ENCODE data around the gene CHRNE. TPM values are rescaled to one million over a fixed set of nuclear protein-coding genes. Genes with fewer than 3 reads are reported as not detected.
A peak's percentile ranks its signal among the peaks of the same experiment; 100 is the strongest.

CHRNE gene
- total and polyA plus RNA-seq, 12 donors: 0.30 to 7.2 (median 0.56) TPM; not detected in 2

DNA sequence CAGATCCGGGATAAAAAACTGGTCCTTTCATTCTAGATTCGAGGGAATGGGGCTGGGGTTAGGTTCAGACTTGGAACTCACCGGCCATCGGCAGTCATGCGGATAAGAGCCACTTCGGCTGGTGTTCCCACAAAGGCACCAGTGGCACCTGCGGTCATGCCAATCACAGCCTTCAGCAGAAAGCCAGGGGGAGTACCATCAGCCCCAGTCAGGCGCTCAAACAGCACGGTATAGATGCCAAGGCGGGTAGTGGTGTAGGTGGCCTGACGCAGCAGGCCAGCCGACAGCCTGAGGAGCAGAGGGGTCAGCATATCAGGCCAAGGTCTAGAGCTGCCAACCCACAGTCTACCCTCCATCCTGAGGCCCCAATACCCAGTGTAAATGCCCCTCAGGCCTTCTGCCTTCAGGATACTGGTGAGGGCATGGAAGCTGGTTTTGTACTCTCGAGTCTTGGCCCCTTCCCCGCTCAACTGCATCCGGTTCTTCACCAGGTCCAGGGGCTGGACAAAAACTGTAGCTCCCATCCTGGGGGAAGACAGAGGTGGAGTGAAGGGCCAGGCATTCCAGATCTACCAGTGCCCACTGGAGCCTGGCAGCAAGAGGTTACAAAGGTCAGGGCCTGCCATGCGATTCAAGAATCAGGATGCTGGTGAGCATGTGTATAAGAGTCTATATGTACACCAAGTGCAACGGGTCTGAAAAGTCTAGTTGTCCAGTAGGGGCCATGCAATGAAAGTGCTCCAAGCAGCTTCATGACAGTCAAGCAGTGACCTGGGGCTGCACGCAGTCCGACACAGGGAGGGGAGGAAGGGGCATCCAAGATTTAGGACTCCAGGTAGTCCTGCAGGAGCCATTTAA, 36.0 kb upstream of the CHRNE start:
- intact Hi-C loops (cut with DNase I): loop anchor here (5.0 to 10.0 kb wide), 2 partner anchors 46 to 58 kb away; partner anchors contain the start of genes CAMTA2 (in 1 of the 2), INCA1 (in 1 of the 2) and KIF1C (in 1 of the 2)

GRCh38 chr17:4938069-4938491, 35.2 kb upstream of the CHRNE start:
- Histone ChIP-seq H3K4me1 (replicated peaks in 1 of 2) (peaks cover 17 to 35% of the 10 kb centered on the region in 2 donors), H3K4me3 (no peak overlapping the region), H3K9me3 (replicated peaks in 1 of 3) (no peaks in the 10 kb centered on the region), H3K27me3 (no peaks in the 10 kb centered on the region), H3K36me3 (replicated peaks in 1 of 2) (peaks cover 0 to 25% of the 10 kb centered on the region in 2 donors), H3K27ac (no peak overlapping the region)
- DNase-seq: no peak
- TF ChIP-seq POLR2A (IDR thresholded peaks at IDR 0.05): no peak
- TF ChIP-seq, protein P1, sequence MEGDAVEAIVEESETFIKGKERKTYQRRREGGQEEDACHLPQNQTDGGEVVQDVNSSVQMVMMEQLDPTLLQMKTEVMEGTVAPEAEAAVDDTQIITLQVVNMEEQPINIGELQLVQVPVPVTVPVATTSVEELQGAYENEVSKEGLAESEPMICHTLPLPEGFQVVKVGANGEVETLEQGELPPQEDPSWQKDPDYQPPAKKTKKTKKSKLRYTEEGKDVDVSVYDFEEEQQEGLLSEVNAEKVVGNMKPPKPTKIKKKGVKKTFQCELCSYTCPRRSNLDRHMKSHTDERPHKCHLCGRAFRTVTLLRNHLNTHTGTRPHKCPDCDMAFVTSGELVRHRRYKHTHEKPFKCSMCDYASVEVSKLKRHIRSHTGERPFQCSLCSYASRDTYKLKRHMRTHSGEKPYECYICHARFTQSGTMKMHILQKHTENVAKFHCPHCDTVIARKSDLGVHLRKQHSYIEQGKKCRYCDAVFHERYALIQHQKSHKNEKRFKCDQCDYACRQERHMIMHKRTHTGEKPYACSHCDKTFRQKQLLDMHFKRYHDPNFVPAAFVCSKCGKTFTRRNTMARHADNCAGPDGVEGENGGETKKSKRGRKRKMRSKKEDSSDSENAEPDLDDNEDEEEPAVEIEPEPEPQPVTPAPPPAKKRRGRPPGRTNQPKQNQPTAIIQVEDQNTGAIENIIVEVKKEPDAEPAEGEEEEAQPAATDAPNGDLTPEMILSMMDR (IDR thresholded peaks at IDR 0.05): no peak
- 85 to 89% (median 86%) methylated on average over 11 of the region's 11 CpGs for WGBS, 4 donors
- intact Hi-C loops (cut with DNase I): loop anchor here (5.0 to 10.0 kb wide), 2 partner anchors 47 to 59 kb away; partner anchors contain the start of genes CAMTA2 (in 1 of the 2), INCA1 (in 1 of the 2) and KIF1C (in 1 of the 2)

More for the DNA sequence above, 36.0 kb upstream of the CHRNE start:
- Histone ChIP-seq H3K36me3 (replicated peaks in 1 of 2) (peaks cover 0 to 33% of the 10 kb centered on the region in 2 donors), H3K4me3 (peak overlapping the region; percentile 21 to 95 (median 80)), H3K9me3 (replicated peaks in 1 of 3) (no peaks in the 10 kb centered on the region), H3K4me1 (replicated peaks in 1 of 2) (peaks cover 17 to 34% of the 10 kb centered on the region in 2 donors), H3K27me3 (no peaks in the 10 kb centered on the region), H3K27ac (peak overlapping the region; percentile 49 to 93 (median 90))
- TF ChIP-seq, protein P1 (IDR thresholded peaks at IDR 0.05): no peak
- TF ChIP-seq POLR2A (IDR thresholded peaks at IDR 0.05): no peak
- WGBS, 4 donors: 52 to 65% (median 59%) methylated on average over 11 to 19 of the region's 19 CpGs
- DNase-seq: no peak

GRCh38 chr17:4937553-4937952, 34.7 kb upstream of the CHRNE start:
- 94% methylated on average over 11 to 16 of the region's 16 CpGs for WGBS, 4 donors
- intact Hi-C loops (cut with DNase I): loop anchor here (5.0 to 10.0 kb wide), 2 partner anchors 47 to 60 kb away; partner anchors contain the start of genes CAMTA2 (in 1 of the 2), INCA1 (in 1 of the 2) and KIF1C (in 1 of the 2)
- TF ChIP-seq POLR2A (IDR thresholded peaks at IDR 0.05): no peak
- TF ChIP-seq, protein P1 (IDR thresholded peaks at IDR 0.05): no peak
- peaks cover 0 to 19% of the 10 kb centered on the region in 2 donors for H3K36me3 ChIP-seq (replicated peaks in 1 of 2)
- H3K27me3 ChIP-seq: no peaks in the 10 kb centered on the region
- no peaks in the 10 kb centered on the region for H3K9me3 ChIP-seq (replicated peaks in 1 of 3)
- H3K4me3 ChIP-seq: no peak overlapping the region
- H3K27ac ChIP-seq: no peak overlapping the region
- peaks cover 17 to 35% of the 10 kb centered on the region in 2 donors for H3K4me1 ChIP-seq (replicated peaks in 1 of 2)
- DNase-seq: no peak

DNA sequence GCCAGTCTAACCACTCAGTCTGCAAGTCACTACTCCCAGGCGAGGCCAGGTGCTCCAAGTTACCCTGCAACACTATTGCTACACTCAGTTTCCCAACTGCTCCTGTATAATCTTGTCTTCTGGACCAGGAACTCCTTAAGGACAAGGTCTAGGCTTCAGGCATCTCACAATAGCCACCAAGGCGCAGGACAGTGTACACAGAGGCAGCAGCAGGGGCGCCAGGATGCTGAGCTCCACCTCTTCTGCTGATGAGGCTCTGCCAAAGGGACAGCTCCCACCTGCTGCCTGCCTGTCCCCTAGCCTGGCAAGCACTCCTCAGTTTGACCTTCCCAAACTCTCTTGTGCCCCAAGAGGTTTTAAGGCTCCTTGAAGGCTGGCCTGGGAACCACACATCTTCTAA, 33.5 kb upstream of the CHRNE start:
- Histone ChIP-seq H3K27me3 (no peaks in the 10 kb centered on the region), H3K4me3 (no peak overlapping the region), H3K36me3 (replicated peaks in 1 of 2) (peaks cover 0 to 12% of the 10 kb centered on the region in 2 donors), H3K4me1 (replicated peaks in 1 of 2) (peaks cover 15 to 28% of the 10 kb centered on the region in 2 donors), H3K9me3 (replicated peaks in 1 of 3) (no peaks in the 10 kb centered on the region), H3K27ac (no peak overlapping the region)
- TF ChIP-seq, protein P1 (IDR thresholded peaks at IDR 0.05): no peak
- no peak for DNase-seq
- 82 to 100% (median 92%) methylated on average over 3 of the region's 3 CpGs for WGBS, 4 donors
- intact Hi-C loops (cut with DNase I): loop anchor here (5.0 to 10.0 kb wide), 2 partner anchors 48 to 61 kb away; partner anchors contain the start of genes CAMTA2 (in 1 of the 2), INCA1 (in 1 of the 2) and KIF1C (in 1 of the 2)

Data from adrenal gland (tissue), 12 donors.